Inflammatory macrophage (primary cell): Measurements from ENCODE around the gene SERAC1.

ENCODE experiments used
- DNase-seq, 2 donors: peaks; one replicate each; pipeline ENCODE4 v3.0.0-alpha.2; 2020 to 2022

Gene SERAC1

DNA sequence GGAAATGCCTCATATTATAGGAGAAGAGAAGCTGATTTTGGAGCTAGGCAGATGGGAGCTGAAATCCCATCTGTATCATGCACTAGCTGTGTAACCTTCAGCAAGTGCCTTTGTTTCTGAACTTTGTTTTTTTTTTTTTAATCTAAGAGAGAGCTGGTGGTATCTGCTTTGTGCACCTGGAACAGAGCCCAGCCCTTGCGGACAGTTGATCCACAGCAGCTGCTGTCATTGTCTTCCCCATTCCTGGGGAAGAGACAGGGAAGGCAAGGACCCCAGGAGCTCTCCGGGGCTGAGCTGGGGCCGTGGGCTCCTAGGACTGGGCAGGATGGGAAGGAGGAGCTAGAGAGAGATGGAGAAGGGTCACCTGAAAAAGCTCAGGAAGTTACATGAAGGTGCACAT lies 94.3 kb downstream of the SERAC1 start:
- DNase-seq, result no peak

DNA sequence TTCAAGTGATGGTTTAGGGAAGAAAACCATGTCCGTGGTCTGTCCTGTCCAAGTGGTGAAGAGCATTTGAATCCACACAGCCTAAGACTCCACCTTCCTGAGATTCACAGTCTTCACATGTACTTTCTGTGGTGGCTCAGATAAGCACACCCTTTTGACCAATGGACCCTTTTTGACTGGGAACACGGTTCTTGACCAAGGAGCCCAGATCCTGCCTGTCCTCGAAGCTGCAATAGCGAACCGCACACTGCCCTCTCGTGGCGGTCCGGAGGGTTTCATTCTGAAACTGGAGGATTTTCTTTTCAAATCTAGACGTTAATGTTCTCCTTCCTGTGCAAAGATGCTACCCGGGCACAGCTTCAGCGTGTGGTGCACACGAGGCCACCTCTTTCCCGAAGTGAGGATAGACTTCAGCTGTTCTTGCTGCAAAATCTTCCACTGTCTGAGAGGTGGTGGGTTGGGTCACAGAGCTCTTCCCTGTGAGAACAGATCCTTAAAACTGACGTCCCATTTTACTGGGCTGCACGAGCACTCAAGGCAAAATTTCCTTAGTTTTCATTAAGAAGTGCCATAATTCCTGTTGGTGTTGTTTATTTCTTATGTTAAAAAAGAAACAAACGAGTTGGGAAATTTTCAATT lies 95.9 kb downstream of the SERAC1 start:
- DNase-seq, result peak; percentile 73 to 78

DNA sequence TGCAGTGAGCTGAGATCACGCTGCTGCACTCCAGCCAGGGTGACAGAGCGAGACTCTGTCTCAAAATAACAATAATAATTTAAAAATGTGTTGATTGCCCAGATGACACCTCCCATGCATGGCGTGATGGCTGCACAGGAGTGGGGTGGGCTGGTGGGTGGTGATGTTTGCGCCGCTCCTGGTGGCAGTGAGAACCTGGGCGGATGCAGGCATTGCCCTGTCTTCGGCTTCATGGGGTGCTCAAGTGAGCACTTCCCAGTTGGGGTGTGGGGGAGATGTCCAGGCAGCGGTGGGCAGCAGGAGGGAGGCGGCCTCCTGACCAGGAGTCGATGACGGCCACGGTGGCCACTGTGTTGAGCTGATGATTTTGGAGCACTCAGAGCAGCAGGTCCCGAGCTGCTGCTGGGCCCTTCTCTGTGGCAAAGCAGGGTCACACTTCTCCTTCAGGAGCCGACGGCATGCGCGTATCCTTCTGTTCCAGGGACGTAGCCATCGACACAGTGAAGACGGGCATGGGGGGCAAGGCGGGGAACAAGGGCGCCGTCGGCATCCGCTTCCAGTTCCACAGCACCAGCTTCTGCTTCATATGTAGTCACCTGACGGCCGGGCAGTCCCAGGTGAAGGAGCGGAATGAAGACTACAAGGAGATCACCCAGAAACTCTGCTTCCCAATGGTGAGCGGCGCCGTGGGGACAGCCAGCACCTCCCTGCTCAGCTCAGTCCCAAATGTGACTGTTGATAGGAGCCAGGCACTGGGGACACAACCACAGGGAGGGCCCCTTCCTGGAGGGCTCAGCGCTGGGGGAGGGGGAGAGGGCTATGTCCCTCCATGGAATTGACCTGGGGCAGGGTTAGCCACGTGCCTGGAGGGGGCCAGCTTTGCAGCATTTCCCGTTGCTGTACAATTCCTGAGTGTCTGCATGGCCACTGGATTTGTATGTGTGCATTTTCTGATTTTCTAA lies 96.7 kb downstream of the SERAC1 start:
- no peak for DNase-seq

DNA sequence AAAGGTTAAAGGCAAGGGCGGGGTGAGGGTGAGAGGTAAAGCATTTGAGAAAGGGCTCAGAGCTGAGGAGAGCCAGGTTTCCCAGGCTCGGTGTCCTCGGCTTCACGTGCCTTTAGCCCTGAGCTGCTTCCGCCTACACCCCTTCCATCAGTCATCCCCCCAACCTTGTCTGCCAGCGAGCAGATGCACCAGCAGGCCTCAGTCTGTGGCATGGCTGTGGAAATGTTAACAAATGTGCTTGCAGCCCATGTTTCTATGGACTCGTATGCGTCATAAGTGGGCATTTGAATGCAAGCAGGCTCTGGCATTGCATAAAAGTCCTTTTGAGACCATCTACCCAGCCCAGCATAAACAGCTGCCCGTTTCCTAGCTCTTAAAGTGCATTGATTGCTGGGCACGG lies 97.5 kb downstream of the SERAC1 start:
- DNase-seq, result no peak

DNA sequence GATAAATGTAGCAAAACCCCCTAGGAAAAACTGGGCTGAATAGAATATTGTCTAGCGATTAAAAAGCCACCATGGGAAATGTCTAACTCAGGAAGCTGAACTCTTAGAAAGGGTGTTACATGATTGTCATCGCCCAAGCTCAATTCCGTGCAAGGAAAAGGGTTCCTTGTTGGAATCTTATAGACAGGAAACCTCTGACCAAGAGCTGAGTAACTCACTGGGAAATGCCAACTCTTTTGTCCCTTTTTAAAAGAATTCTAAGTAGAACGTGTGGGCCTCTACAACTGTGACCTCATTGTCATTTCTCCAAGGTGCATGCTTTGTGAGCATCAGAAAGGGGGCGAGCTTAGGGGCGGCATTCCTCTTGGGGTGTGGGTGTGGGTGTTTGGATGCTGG lies 98.3 kb downstream of the SERAC1 start:
- no peak for DNase-seq

DNA sequence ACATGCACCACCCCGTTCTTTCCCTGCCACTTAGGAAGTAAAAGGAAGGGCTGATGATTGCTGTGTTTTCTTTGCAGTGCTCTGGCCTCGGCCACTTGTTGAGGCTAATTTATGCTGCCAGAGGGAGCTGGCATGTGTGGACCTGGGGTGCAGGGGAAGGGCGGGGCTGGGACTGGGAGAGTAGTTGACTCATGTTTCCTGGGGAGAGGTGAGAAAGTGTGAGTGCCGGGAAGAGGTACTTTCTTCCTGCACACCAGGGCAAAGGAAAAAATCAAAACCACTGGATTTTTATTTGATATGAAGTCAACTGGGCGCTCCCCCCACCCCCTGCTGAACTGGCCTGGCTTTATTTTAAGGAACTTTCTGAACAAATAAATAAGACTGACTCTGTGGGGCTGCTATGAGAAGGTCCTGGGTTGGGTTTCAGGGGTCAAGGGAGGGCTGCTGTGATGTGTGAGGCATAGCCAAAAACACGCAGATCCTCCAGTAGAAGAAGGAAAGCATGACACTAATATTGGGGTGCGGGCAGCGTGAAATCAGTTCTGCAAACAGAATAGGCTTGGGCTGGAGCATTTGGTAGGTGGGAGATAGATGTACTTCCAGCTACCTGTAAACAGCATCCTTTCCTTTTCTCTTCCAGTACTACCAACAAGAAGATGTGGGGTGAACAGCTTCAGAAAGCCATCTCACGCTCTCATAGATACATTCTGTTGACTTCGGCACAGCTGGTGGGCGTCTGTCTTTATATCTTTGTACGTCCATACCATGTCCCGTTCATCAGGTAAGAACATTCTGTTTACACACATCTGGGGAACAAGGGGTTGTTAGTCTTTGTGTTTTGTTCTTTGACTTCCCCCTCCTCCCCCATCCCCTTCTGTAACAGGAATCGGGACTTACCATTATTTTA lies 98.9 kb downstream of the SERAC1 start:
- DNase-seq, result no peak

DNA sequence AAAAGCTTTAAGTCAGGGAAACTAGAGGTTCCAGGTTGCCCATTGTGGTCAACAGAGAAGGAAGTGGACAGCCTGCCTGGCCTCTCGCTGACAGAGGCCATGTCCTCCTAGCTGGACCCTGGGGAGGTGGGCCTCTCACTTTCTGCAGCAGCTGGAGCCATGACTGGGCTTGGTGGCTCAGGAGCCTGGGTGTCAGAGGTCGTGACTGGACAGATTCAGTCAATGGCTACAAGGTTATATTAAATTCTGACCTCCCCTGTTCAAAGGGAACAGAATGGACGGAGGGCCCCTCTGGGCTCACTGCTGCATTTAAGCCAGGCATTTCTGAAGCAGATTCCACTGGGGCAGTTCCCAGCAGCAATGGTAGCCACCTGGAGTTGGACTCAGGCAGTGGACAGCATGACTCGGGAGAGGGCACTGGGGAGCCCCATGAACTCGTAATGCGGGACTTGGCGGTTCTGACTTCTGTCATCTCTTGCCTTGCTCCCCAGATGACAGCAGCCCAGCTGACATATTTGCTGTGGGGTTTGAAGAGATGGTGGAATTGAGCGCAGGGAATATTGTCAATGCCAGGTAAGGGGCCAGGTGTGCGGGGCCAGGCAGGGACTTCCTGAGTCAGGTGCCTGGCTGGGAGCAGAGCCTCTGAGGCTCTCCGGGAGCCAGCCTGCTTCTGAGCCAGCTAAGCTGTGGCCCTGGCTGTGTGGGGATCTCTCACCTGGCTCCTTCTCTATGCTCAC lies 99.7 kb downstream of the SERAC1 start:
- no peak for DNase-seq

DNA sequence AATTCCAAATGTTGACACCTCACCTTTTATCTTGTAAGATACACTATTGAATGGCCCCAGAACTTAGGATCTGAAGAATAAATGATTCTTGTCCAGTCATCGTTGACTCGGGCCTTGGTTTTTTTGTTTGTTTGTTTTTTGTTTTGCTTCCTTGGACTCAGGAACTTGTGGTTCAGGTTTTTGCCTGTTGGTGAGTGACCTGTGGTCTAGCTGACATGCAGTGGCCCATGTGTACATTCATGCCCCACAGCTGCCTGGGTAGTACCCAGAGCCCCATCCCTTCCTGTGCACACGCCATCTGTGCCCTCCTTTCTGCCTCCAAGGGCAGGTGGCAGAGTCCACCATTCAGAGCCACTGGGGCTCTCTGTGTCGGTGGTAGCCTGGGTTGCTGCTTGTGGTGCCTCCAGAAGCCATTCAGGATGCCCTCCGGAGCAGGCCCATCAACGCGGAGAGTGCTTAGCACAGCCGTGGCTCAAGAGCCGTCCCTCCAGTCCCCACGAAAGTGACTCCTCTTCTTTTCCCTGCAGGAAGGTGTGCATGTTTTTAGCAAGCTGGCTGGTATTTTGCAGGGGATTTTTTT lies 100.5 kb downstream of the SERAC1 start:
- no peak for DNase-seq

DNA sequence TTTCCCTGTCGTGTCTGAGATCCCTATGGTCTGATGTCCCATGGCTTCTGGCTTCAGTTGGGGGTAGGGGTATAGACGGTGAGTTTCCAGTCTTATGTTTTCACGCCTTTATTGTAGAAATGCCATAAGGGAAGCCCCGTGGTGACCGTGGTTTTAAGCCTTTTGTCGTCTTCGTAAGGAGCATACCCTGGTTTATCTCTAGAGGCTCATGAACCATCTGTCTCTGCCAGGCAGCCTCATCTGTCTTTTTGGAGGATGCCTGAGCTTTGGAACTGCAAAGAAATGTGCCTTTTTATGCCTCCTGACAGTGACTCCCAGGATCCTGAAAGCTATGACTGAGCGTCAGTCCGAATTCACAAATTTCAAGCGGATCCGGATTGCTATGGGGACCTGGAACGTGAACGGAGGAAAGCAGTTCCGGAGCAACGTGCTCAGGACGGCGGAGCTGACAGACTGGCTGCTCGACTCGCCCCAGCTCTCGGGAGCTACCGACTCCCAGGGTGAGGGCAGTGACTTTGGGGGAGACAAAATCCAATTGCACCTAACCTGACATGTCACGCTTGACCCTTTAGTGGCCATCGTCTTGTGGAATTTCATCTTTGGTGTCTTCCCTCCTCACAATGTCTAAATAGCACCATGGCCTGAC lies 101.8 kb downstream of the SERAC1 start:
- no peak for DNase-seq

DNA sequence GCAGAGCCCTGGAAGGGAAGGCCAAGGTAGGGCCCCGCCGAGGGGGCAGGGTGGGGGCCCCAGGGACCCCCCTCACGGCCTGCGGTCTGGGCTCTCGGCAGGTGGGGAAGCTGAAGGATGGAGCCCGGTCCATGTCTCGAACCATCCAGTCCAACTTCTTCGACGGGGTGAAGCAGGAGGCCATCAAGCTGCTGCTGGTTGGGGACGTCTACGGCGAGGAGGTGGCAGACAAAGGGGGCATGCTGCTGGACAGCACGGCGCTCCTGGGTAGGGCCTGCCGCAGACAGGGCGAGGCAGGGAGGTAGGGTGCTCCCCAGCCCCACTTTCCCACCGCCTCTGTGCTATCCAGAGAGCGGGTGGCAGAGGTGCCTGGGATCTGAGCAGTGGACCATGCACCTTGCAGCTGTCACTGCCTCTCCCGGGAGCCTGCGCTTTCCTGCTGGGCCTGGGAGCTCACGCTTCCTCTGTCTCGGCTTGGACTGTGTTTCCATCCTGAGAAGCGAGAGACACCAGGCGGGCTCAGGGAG lies 103.3 kb downstream of the SERAC1 start:
- no peak for DNase-seq

DNA sequence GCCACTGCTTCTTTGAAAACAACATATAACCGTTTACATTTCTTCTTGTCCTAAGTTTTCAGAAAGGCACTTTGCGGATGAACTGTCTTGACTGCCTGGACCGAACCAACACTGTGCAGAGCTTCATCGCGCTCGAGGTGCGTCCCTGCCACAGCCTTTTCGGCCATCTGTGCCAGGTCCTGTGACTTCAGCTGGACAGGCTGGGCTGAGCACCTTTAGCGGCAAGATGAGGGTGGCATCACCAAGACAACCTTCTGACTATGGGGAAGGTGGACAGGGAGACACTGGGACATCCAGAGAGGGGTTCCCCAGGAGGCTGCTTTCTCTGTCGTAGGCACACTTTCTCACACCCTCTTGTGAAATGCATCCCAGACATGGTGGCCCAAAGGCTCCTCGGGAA lies 104.3 kb downstream of the SERAC1 start:
- no peak for DNase-seq

DNA sequence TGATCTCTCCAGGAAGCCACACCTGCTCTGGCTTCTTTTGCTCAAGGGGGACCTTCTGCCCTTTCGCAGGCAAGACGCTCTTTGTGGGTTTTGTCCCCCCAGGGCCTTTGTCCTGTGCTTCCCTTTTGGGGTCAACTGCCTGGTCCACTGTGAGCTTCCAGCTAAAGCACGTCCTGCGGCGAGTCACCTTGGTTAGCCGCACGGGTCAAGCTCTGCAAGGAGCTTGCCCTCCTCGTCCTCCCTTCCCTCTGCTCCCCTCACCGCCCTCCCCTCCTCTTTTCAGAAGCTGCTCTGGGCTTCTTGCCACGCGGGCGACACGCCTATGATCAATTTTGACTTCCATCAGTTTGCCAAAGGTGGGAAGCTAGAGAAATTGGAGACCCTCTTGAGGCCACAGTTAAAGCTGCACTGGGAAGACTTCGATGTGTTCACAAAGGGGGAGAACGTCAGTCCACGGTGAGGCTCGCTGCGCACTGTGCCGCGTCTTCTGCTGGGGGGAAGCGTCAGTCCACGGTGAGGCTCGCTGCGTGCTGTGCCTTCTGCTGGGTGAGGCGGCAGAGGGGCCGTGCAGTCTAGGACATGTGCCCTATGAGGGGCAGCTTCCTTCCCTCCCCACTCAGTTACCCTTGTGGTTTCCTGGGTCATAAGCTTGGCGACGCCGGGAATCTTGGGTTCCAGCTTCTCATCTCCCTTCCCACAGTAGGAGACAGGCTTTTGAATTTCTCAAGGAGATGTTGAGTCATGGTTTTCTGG lies 106.2 kb downstream of the SERAC1 start:
- no peak for DNase-seq

DNA sequence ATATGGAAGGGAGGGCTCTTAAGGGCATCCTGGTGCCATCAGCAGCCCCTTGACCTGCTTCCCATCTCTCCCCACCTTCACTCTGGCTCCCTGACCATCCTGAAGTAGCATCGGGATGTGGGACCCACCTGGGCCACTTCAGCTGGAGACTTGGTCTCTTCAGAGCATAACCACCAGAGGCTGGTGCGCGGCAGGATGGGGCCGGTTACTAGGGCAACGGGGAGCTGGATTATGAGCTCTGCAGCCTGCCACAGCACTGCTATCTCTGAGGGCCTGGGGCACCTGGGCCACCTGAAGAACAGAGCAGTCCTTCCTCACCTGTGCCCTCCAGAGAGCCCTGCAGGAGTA lies 106.7 kb downstream of the SERAC1 start:
- DNase-seq, result no peak

DNA sequence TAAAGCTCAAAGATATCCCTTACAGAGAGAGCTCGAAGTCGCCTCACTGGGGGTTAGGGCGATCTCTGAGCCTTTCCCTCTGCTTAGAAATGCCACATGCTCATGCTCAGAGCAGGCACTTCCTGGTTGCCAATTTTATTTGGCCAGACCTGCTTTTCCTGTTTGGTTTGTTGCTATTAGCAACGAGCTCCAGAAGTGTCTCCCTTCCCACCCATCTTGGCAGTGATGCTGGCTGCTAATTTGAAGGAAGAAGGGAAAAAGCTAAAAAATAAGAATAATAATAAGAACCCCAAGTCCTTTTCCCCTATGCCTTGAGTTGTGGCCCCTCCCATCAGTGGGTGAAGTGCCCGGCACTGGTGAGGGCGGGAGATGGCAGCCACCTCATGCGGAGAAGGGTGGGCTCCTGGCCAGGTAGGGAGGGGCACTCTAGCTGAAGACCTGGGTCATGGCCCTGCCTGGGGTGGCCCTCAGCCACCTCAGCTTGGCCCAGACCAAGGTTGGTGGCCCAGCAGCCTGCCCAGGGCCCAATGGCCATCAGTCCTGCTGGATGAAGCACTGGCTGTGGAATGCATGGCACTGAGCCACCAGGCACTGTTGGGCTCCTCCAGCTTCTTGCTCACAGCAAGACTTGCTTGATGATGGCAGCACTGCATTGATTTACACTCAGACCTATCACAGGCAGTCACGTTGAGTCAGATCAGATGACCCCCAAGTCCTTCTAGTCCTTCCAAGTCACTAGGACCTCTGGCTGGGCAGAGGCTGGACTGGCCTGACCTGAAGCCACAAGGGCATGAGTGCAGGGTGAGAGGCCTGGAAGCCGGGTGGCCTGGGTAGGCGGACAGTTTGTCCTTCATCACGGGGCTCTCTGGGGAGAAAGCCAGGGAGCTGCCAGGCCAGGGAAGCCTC lies 107.4 kb downstream of the SERAC1 start:
- peak; percentile 56 to 62 for DNase-seq
